ENCODE results near the gene ABCA9.

The ABCA9 gene

GRCh38 chr17:69064476-69064875 lies 3.7 kb upstream of the ABCA9 start:
- no peak for DNase-seq

GRCh38 chr17:69064001-69064400 lies 3.3 kb upstream of the ABCA9 start:
- DNase-seq: no peak

GRCh38 chr17:69062860-69063581 lies 2.3 kb upstream of the ABCA9 start:
- no peak for DNase-seq

GRCh38 chr17:69061721-69062556 lies 1.2 kb upstream of the ABCA9 start:
- DNase-seq: no peak

GRCh38 chr17:69059458-69060175 lies 1.1 kb downstream of the ABCA9 start:
- no peak for DNase-seq

GRCh38 chr17:69058165-69058564 lies 2.6 kb downstream of the ABCA9 start:
- no peak for DNase-seq

- DNase-seq: no peak
Measured at GRCh38 chr17:69057280-69057679, 3.4 kb downstream of the ABCA9 start.

- DNase-seq: no peak
Measured at GRCh38 chr17:69056179-69056823, 4.4 kb downstream of the ABCA9 start.

GRCh38 chr17:69055334-69055733 lies 5.4 kb downstream of the ABCA9 start:
- no peak for DNase-seq

GRCh38 chr17:69050999-69051775 lies 9.5 kb downstream of the ABCA9 start:
- DNase-seq: no peak

- no peak for DNase-seq
Measured at GRCh38 chr17:69048634-69049033, 12.1 kb downstream of the ABCA9 start.

GRCh38 chr17:69047368-69048263 lies 13.1 kb downstream of the ABCA9 start:
- DNase-seq: no peak

GRCh38 chr17:69046121-69046807 lies 14.5 kb downstream of the ABCA9 start:
- no peak for DNase-seq

- no peak for DNase-seq
Measured at GRCh38 chr17:69045646-69046045, 15.1 kb downstream of the ABCA9 start.

GRCh38 chr17:69044371-69044770 lies 16.4 kb downstream of the ABCA9 start:
- DNase-seq: no peak

- DNase-seq: no peak
Measured at GRCh38 chr17:69043098-69043734, 17.5 kb downstream of the ABCA9 start.

- DNase-seq: no peak
Measured at GRCh38 chr17:69042308-69042707, 18.4 kb downstream of the ABCA9 start.

- no peak for DNase-seq
Measured at GRCh38 chr17:69031839-69032238, 28.9 kb downstream of the ABCA9 start.

- no peak for DNase-seq
Measured at GRCh38 chr17:69030169-69030568, 30.6 kb downstream of the ABCA9 start.

- DNase-seq: no peak
Measured at GRCh38 chr17:69018687-69019086, 42.0 kb downstream of the ABCA9 start.

Data from activated CD4-positive, alpha-beta T cell treated with anti-CD3 and anti-CD28 coated beads, Interleukin-2, amount 50 U/mL, for 1 hour (primary cell).